T follicular helper cell (primary cell): Measurements from ENCODE around the gene SLC7A9.
"Not testable (repeated sequence)": the region's sequence is repeated elsewhere in the genome, so short reads cannot be mapped to it uniquely, and the experiment has no call there.

ENCODE experiments used
- DNase-seq: peaks from one replicate; pipeline ENCODE4 v3.0.0-alpha.2; 2020; ENCODE audit warnings: low read depth

SLC7A9 gene

DNA sequence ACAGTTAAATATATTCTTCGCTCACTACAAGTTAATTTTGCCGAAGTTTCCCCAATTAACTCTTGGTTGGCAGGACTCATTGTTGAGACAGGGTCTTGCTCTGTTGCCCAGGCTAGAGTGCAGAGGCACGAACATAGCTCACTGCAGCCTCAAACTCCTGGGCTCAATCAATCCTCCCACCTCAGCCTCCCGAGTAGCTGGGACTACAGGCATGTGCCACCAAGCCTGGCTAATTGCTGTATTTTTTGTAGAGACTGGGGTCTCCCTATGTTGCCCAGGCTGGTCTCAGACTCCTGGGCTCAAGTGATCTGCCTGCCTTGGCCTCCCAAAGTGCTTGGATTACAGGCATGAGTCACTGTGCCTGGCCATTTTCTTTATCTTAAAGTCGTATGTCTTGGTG lies 15.7 kb upstream of the SLC7A9 start:
- DNase-seq = not testable (repeated sequence)

DNA sequence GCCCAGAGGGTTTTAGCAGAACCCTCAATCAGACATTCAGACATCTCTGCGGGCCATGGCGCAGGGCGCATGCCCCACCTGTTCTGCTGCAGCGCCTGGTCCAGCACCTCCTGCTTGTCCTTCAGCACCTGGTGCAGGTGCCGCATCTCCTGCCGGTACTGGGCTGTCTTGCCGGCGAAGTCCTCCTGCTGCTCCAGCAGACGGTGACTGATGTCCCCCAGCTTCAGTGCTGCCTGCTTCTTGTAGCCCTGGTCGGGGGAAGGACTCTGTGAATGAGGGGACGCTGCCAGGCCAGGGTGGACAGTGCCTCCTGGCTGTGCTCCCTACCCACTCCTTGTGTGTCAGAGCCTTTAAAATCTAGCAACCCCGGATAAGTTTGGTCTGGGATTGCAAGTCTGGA lies 12.2 kb upstream of the SLC7A9 start:
- DNase-seq = no peak

DNA sequence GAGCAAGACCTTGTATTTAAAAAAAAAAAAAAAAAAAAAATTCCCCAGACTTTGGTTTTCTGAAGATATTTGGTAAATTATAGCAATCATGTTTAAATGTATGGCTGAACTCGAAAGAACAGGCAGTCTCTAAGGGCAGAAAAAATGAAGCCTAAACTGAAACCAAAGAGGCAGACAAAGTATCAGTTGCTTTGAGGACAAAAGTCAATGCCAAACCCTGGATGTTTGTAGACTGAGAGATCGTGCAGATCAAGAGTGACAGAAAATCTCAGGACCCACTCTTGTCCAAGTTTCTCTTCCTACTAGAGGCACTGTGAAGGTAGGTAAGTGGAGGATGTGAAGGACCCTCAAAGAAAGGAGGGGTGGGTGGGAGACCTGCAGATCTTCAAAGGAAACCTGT lies 11.1 kb upstream of the SLC7A9 start:
- no peak for DNase-seq

DNA sequence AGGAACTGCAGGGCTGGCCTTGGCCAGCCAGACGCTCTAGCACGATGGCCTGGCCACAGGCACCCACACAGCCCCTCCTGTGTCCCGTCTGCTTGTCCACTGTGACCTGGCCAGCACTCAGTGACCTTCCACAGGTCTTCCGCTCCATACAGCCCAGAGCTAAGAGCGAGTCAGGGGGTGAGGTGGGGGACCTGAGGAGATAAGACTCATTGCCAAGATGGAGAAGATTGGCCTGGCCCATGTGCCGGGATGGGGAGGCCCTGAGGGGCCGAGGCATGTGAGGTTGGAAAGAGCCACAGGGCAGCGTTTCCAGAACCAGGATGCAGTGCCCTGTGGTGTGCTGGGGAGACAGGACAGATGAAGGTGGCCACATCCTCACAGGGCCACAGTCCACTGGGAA lies 10.2 kb upstream of the SLC7A9 start:
- no peak for DNase-seq

DNA sequence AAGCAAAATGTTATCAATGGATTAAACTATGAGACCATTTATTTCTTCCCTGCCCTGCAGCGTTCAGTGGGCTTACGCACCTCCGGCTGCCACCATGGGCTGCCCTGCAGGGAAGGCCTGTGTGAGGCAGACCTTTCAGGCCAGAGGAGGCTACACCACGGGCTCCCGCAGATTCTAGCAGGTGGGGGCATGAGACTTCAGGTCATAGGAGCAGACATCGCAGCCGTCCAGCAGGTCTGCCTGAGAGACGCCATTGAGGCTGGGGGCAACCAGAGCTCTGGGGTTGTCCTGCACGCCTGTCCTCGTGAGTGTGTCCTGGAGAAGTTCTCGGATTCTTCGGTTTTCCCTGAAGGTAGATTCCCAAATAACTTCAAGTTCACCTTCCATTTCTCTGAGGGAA lies 9.4 kb upstream of the SLC7A9 start:
- DNase-seq = no peak

DNA sequence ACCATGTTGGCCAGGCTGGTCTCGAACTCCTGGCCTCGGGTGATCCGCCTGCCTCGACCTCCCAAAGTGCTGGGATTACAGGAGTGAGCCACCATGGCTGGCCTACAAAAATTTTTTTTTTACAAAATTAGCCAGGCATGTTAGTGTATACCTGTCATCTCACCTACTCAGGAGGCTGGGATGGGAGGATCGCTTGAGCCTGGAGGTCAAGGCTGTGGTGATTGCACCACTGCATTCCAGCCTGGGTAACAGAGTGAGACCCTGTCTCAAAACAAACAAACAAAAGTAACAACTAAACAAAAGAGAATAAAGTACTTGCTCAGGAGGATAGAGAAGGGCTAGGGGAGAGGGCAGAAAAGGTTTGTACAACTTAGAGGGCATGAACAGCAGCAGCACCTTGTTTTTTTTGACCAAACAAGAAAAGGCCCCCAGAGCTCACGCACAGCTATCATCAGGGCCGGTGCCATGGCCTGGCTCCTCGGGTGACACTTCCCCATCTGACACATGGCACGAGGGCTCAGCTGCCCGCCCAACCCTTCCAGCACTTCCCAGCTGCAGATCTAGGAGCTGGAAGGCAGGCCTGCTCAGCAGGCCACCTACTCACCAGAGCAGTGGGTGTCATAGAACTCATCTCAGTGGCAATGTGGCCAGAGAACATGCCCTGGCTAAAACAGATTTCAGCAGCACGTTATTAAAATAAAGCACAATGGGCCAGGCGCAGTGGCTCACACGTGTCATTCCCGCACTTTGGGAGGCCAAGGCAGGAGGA lies 8.6 kb upstream of the SLC7A9 start:
- no peak for DNase-seq

DNA sequence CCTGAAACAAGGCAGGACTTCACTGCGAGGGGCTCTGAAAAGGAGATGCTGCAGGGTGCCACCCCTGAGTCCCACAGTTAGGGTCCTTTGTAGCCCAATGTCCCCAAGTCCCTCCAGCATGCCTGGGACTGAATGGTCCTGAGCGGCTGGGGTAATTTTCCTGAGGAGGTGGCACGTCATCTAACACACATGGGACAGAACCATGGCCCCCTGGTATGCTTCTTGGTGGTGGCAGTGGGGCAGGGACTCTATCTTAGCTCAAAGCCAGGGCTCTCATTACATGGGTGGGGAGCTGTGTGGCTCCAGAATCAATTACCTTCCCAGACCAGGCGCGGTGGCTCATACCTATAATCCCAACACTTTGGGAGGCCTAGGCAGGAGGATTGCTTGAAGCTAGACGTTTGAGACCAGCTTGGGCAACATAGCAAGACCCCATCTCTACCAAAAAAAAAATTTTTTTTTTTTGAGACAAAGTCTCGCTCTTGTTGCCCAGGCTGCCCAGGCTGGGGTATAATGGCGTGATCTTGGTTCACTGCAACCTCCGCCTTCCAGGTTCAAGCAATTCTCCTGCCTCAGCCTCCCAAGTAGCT lies 7.9 kb upstream of the SLC7A9 start:
- DNase-seq = no peak

DNA sequence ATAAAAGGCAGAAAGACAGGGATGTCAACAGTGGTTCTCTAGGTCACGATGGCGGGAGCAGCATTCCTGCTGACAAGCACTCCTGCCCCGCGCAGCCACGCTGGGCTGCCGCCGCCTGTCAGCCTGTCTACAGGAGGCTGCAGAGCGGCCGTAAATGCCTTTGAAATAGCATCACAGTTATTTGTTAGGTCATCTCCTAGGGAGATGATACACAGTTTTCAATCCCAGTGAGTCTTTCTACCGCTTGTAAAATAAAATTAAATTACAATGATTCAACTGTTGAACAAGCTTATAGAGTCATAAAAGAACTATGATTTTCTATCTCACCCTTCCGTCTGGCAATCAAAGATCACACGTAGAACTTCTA lies 7.3 kb upstream of the SLC7A9 start:
- no peak for DNase-seq

DNA sequence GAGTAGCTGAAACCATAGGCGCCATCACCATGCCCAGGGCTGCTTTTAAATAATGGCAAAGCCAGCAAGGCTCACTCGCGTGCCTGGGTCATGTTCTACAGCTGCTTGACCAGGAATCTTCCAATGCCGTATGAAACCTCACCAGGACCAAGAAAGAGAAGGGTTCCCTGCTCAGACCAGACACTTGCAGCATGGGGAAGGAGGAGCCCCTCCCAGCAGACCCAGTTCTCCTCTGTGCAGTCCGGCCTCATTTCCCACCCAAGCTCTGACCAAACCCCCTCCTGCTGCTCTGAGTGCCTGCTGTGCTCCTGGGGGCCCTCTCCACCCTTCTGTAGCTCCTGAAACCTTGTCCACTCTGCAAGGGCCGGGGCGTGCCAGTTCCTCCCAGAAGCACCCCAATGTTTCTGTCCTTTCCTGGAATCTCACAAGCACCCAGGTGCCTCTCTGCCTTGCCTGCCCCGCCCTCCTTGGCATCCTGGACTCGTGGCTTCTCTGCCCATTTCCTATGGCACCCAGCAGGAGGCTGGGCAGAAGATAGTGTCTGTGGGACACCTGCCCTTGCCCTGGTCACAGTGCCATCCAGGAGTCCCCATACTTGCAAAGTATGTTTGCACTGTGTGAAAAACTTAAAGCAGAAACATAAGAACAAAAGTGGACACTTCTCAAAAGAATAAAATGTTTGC lies 6.8 kb upstream of the SLC7A9 start:
- no peak for DNase-seq

DNA sequence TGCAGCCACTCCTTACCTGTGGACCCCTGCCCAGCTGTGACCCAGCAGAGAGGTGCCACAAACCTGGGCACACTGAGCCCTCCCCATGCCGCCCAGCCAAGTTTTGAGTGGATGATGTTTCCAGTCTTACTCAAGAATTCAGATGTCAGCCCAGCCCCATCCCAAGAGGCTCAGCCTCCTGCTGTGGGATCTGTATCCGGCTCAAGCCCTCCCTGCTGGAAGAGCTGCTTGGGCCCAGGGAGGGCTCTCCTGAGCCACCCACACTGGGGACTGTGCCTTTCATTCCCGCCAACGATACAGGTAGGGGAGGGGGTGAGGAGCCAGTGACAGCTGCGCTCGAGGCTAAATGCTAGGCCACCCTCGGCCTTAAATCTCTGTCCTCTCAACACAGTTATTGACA lies 5.9 kb upstream of the SLC7A9 start:
- no peak for DNase-seq

DNA sequence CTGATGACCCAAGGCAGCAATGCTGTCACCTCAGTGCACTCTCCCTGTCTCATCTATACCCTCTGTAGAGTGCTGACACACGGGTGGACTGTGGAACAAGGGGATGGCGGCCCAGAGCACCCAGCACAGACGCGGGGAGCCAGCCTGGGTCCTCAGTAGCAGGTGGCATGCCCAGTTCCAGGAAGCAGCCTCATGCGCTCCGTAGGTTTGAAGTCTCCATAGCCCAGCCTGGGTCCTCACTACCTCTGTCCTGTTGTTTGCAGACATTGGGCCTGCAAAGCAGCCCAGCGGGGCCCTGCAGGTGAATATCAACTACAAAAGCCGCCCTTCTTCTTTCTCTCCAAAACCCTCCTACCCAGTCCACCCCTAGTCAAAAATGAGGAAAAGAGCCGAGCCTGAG lies 5.0 kb upstream of the SLC7A9 start:
- DNase-seq = no peak

DNA sequence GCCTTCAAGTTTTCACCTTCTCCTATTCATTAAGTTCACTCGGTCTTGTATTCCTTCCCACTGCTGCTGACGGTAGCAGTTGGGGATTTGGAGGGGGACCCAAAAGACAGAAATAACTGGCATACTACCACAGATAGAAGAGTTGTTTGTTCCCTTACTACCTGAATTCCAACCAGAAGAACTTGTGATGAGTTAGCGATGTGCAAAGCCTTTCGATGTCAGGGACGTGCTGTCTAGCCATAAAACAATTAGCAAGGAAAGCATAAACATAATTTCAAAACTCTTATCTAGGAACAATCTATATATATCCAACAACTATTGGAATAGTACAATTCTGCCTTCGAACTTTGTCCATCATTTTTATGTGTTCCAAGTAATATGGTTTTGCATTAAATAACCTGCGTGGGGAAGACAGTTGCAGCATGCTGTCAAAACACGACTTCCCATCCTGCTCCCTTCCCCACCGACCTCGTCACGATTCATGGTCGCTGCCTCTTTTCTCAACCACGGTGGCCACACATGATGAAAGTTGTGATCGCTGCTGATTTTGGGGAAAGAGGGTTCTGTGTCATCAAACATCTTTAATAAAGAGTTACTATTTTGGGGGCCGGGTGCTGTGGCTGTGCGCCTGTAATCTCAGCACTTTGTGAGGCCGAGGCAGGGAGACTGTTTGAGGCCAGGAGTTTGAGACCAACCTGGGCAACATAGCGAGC lies 3.8 kb upstream of the SLC7A9 start:
- DNase-seq = no peak

DNA sequence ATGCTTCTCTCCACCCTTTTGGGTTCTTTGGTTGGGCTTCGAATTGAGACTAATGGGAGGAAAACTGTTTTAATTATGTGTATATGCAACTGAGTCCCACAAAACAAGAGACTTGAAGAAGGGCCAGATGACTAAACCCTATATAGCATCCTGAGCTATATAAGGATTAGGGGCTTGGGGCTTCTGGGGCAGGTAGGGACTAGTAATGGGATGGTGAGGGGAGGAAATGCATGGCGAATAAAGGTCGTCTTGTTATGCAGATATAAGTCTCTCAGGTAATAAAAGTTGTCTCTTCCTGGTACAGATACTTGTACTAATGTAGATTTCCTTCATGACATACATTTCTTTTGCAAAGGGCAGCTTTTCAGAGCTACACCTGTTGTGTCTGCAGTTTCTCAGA lies 2.8 kb upstream of the SLC7A9 start:
- no peak for DNase-seq

DNA sequence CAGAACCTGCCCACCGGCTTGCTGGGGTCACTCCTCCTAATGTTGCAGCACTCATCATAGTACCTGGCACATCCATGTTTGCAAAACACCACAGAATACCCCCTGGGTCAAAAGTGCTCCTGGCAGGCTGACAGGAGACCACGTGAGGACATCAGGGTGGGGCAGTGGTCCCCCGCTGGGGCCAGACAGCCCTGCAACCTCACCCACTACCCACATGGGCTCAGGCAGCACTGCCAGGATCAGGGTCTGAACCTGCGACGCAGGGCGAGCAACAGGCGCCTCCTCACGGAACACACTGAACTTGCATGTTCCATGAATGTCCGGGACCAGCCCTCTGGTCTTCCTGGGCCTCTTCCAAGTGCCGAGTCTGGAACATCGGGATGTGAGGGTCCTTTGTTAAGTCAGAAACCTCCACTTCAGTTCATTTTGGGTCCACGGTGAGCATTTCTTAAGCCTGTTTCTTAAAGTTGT lies 1.4 kb upstream of the SLC7A9 start:
- DNase-seq = no peak

DNA sequence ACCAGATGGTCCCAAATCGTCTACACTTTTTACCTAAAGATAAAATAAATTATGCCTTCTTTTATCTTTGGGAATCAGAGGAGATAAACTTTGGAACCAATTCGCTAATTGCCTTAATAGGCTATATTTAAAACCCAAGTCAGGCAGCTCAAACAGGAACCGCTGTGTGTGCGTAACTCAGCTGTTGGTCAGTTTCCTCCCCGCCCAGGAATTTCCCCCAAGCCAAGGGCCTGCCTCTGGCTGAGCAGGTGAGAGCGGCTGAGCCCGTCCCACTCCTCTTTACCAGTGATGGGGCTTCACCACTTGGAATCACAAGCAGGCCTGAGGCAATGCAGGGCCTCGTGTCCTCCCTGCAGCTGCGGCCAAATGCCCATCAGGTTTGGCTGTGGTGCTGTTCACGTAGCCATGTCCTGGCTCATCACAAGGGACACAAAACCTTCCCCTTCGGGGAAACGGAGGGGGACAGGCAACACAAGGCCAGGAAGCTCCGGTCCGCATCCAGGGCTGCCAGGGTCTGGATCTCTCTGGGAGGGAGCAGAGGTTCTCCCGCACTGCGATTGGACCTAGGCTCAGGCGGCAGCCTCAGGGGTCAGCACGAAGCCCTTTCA lies 503 bp upstream of the SLC7A9 start:
- no peak for DNase-seq

DNA sequence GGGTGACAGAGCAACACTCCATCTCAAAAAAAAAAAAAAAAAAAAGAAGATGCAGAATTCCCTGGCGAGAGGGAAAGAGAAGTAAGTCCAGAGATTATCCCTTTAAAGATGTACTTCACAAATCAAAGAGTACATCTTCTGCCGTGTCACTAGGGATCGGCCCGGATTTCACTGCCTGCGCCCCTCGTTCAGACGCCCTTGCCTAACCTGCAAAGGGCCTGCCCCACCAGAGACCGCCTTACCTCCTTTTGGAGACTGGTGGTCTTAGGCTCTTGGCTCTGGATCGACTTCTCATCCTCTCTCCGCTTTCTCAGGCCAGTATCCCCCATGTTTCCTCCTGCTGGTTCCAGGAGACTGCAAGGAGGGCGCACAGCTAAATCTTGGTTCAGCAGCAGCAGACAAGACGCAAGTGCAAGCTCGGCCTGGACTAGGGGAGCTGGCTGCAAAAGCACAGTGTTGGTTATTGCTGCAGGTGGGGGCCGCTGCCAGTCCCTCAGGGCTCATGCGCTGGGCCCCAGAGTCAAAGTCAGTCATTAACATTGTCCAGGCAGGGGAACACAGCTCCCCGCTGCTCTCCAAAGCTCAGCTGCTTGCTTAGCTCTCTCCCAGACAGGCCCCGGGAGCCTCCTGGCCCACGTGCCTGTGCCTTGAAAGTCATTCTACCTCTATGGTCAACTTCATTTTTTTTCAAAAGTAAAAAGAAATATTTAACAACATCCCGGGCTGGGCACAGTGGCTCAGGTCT lies 1.2 kb downstream of the SLC7A9 start:
- no peak for DNase-seq

DNA sequence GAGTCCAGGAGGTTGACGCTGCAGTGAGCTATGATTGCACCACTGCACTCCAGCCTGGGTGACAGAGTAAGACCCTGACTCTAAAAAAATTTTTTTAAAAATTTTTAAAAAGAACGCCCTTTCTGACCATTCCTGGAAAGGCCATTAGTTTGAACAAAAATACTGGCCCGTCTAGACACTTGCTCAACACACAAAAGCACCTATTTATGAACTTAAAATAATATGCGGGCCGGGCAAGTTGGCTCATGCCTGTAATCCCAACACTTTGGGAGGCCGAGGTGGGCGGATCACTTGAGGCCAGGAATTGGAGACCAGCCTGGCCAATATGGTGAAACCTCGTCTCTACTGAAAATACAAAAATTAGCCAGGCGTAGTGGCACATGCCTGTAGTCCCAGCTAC lies 2.1 kb downstream of the SLC7A9 start:
- not testable (repeated sequence) for DNase-seq

DNA sequence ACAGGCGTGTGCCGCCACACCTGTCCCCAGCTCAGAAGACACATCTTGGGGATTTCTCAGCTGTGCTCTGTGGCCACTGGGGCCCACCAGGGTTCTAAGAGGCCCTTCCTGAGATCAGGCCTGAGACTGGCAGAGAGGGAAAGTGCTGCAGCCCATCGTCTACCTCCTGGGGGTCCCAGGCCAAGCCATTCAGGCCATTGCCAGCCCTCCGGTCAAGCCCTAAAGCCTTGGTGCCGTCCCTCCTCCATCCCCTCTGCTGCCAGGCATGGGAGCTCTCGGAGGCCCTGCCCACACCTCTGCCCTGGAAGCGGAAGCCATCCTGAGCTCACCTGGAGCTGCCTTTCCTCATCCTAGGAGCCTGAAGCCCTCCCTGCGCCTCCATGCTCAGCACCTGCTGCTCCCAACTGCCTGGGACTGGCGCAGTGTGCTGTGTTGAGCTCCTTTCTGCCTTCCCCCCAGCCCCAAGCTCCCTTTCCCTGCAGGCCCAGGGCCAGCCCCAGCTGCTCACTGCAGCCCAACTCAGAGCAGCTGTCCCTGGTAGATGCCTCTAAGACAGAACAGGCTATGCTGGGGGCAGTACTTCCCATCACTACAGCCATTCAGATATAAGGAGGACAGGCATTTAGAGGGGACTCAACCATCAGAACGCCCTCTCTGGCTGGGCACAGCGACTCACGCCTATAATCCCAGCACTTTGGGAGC lies 2.9 kb downstream of the SLC7A9 start:
- no peak for DNase-seq

DNA sequence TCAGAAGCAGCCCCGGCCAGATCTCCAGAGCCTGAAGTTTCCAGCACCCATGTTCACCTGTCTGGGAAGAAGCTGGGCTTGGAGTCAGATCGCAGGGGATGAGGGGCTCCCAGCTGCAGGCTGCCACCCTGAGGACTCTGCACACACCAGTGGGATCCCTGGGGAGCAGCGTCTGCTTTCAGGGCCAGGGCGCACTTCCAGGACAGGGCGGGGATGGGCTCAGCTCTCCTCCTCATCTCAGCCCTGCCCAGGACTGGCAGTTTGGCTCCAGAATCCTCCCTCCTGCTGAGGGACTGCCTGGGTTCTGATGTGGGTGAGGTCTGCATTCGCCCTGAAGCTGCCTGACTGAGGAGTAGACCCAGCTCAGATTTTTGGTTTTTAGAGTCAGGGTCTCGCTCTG lies 3.5 kb downstream of the SLC7A9 start:
- DNase-seq = no peak

DNA sequence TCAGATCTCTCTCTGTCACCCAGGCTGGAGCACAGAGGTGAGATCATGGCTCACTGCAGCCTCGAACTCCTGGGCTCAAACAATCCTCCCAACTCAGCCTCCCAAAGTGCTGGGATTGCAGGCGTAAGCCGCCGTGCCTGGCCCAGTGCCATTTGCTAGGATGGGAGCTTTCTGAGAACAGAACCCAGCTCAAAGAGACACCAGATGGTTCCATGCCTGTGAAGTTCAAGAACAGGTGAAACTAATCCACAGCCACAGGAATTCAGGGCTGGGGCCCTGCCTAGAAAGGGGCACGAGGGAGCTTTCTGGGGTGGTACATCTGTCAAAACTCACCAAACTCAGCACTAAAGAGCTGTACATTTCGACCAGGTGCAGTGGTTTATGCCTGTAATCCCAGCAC lies 4.2 kb downstream of the SLC7A9 start:
- no peak for DNase-seq
